K562 (cell line): Measurements from ENCODE around the gene TXNRD2. TPM values are rescaled to one million over a fixed set of nuclear protein-coding genes. Genes with fewer than 3 reads are reported as not detected.

Experiments
- CBX1 ChIP-seq: sonication (generic); IDR thresholded peaks from 2 replicates; pipeline ENCODE4 v1.6.1; 2016; ENCODE audit warnings: antibody characterized with exemption, low read depth, mild to moderate bottlenecking
- DIDO1 ChIP-seq: fragments of 450-650 bp; IDR thresholded peaks from 2 replicates; pipeline ENCODE4 v1.6.1; 2016; ENCODE audit warnings: low read depth, missing biosample characterization, missing genetic modification characterization
- EP300 ChIP-seq: IDR thresholded peaks from 2 replicates; pipeline ENCODE4 v1.6.1; 2012; ENCODE audit warnings: low read length, improper control_type of control experiment
- GATAD2B ChIP-seq: fragments of 450-650 bp; IDR thresholded peaks from 2 replicates; pipeline ENCODE4 v1.6.1; 2017; ENCODE audit warnings: mild to moderate bottlenecking, borderline replicate concordance
- HES1 ChIP-seq: fragments of 450-650 bp; IDR thresholded peaks from 2 replicates; pipeline ENCODE4 v1.6.1; 2016; ENCODE audit warnings: low read depth, mild to moderate bottlenecking, moderate library complexity
- MEF2A ChIP-seq: IDR thresholded peaks from 2 replicates; pipeline ENCODE4 v1.6.1; 2011; ENCODE audit warnings: low read depth, mild to moderate bottlenecking, low read length, moderate library complexity; ENCODE audit not compliant: control insufficient read depth
- SMAD1 ChIP-seq: fragments of 150-350 bp; IDR thresholded peaks from 2 replicates; pipeline ENCODE4 v1.6.1; 2014; ENCODE audit warnings: low read length, low read depth; ENCODE audit not compliant: partially characterized antibody
- TAF15 ChIP-seq: fragments of 200-400 bp; formaldehyde crosslinking; IDR thresholded peaks from 2 replicates; pipeline ENCODE4 v1.6.1; 2017; ENCODE audit warnings: mild to moderate bottlenecking, low read depth, low read length, moderate library complexity
- TCF3 ChIP-seq: sonication (generic); formaldehyde crosslinking; IDR thresholded peaks from 2 replicates; pipeline ENCODE4 v1.4.0; 2020; ENCODE audit warnings: mild to moderate bottlenecking, missing genetic modification reagents
- ZC3H11A ChIP-seq: IDR thresholded peaks from 2 replicates; pipeline ENCODE4 v1.6.1; 2012; ENCODE audit warnings: low read depth, low read length, improper control_type of control experiment
- ZNF586 ChIP-seq: fragments of 450-650 bp; formaldehyde crosslinking; conservative IDR thresholded peaks from 2 replicates; pipeline ENCODE4 v1.4.0; 2020; ENCODE audit warnings: mild to moderate bottlenecking, moderate library complexity
- ZNF639 ChIP-seq, 2 experiments: fragments of 200-800 bp in 1 of 2; sonication (Bioruptor generic) in 1 of 2; sonication (generic) in 1 of 2; formaldehyde crosslinking in 1 of 2; IDR thresholded peaks in 1 of 2; conservative IDR thresholded peaks in 1 of 2; 2 replicates each; pipeline versions ENCODE4 v1.5.0 to v1.6.1; 2016 to 2020; ENCODE audit warnings: missing compliant biosample characterization in 1 of 2, missing genetic modification characterization in 1 of 2, missing genetic modification reagents in 1 of 2
- ZSCAN29 ChIP-seq: fragments of 450-650 bp; IDR thresholded peaks from 2 replicates; pipeline ENCODE4 v1.6.1; 2017
- polyA plus RNA-seq, 8 experiments: library from polyadenylated mRNA; depleted of rRNA in 4 of 8; stranded (reverse) in 5 of 8; unstranded in 3 of 8; fragments of >200 nt; fragmentation: Nextera tagmentation in 2 of 8; fragmentation: Illumina TruSeq in 1 of 8; extraction: Ambion mirVana in 2 of 8; extraction: Trizol in 1 of 8; gene quantifications; 2 replicates each; pipeline versions ENCODE4 v1.2.1 to v1.2.3, GENCODE V29; 2011 to 2014; ENCODE audit warnings: inconsistent platforms in 1 of 8, missing spikeins in 1 of 8
- total RNA-seq, 7 experiments: library from RNA; depleted of rRNA in 6 of 7; stranded (reverse); fragments of >200 nt in 6 of 7; fragmentation: Illumina TruSeq in 2 of 7; extraction: Trizol in 2 of 7; gene quantifications; 2 replicates each; pipeline versions ENCODE4 v1.2.1 to v1.2.3, GENCODE V29; 2011 to 2021; ENCODE audit warnings: low replicate concordance in 1 of 7
- TF ChIP-seq, protein P1 (sequence below): fragments of 200-600 bp; sonication (generic); IDR thresholded peaks from one replicate; pipeline ENCODE4 v1.6.1; 2012; ENCODE audit warnings: mild to moderate bottlenecking, low read depth, low read length, inconsistent platforms

The TXNRD2 gene
- total and polyA plus RNA-seq, 9 of the 15 experiments (the other 6 are each of a cell fraction or from before 2014, with no cell fraction given): 3.3 to 80.2 (median 49.4) TPM

DNA sequence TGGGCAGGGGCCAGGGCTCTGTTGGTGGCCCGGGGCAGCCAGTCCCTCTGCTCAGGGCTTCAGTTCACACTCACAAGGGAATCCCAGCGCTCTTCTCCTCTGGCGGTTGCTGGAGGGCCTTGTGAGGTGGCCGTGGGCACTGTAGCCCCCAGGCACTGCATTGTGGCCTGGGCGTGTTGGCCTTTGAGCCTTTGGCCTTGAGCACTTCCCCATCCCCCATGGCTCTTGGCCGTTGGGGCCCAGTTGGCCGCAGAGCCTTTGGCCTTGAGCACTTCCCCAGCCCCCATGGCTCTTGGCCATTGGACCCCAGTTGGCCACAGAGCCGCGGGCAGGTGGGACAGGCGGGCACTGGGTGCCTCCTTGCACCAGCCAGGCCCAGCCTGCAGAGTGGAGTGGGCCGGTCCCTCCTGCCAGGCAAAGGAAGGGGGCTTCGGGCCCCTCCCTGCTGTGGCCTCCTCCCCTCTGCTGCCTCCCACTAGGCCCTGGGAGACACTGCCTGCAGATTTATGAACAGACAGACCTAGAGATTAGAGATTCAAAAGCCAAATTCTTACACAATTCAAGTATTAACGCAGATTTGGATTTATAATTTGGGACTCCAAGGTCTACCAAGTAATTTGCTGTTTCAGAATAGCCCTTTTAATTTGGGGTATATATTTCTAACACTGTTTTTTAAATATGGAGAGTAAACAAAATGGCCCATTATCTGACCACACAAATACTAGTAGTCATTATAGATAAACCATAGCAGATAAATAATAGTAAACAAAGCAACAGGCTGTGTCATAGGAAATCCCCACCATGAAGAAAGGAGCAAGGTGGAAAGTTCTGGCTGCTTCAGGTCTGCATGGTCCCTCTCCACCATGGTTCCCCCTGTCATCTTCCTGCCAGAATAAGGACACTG lies 18.2 kb upstream of the TXNRD2 start (continued):
- TF ChIP-seq ZSCAN29 (no peak), DIDO1 (tag) (no peak), ZNF639 (CRISPR knock-in tag; conservative IDR thresholded peaks at IDR 0.05 in 1 of 2, IDR thresholded peaks at IDR 0.05 in 1 of 2) (no peak), ZC3H11A (no peak), CBX1 (peak; percentile 47; the same call in 1 of the 2 replicates), MEF2A (no peak), GATAD2B (no peak), HES1 (no peak), TCF3 (no peak), SMAD1 (no peak), TAF15 (0 out of 2 replicates have a peak, but pooled peaks have one; percentile 61), ZNF586 (CRISPR knock-in tag) (no peak), EP300 (no peak)
- TF ChIP-seq, protein P1, sequence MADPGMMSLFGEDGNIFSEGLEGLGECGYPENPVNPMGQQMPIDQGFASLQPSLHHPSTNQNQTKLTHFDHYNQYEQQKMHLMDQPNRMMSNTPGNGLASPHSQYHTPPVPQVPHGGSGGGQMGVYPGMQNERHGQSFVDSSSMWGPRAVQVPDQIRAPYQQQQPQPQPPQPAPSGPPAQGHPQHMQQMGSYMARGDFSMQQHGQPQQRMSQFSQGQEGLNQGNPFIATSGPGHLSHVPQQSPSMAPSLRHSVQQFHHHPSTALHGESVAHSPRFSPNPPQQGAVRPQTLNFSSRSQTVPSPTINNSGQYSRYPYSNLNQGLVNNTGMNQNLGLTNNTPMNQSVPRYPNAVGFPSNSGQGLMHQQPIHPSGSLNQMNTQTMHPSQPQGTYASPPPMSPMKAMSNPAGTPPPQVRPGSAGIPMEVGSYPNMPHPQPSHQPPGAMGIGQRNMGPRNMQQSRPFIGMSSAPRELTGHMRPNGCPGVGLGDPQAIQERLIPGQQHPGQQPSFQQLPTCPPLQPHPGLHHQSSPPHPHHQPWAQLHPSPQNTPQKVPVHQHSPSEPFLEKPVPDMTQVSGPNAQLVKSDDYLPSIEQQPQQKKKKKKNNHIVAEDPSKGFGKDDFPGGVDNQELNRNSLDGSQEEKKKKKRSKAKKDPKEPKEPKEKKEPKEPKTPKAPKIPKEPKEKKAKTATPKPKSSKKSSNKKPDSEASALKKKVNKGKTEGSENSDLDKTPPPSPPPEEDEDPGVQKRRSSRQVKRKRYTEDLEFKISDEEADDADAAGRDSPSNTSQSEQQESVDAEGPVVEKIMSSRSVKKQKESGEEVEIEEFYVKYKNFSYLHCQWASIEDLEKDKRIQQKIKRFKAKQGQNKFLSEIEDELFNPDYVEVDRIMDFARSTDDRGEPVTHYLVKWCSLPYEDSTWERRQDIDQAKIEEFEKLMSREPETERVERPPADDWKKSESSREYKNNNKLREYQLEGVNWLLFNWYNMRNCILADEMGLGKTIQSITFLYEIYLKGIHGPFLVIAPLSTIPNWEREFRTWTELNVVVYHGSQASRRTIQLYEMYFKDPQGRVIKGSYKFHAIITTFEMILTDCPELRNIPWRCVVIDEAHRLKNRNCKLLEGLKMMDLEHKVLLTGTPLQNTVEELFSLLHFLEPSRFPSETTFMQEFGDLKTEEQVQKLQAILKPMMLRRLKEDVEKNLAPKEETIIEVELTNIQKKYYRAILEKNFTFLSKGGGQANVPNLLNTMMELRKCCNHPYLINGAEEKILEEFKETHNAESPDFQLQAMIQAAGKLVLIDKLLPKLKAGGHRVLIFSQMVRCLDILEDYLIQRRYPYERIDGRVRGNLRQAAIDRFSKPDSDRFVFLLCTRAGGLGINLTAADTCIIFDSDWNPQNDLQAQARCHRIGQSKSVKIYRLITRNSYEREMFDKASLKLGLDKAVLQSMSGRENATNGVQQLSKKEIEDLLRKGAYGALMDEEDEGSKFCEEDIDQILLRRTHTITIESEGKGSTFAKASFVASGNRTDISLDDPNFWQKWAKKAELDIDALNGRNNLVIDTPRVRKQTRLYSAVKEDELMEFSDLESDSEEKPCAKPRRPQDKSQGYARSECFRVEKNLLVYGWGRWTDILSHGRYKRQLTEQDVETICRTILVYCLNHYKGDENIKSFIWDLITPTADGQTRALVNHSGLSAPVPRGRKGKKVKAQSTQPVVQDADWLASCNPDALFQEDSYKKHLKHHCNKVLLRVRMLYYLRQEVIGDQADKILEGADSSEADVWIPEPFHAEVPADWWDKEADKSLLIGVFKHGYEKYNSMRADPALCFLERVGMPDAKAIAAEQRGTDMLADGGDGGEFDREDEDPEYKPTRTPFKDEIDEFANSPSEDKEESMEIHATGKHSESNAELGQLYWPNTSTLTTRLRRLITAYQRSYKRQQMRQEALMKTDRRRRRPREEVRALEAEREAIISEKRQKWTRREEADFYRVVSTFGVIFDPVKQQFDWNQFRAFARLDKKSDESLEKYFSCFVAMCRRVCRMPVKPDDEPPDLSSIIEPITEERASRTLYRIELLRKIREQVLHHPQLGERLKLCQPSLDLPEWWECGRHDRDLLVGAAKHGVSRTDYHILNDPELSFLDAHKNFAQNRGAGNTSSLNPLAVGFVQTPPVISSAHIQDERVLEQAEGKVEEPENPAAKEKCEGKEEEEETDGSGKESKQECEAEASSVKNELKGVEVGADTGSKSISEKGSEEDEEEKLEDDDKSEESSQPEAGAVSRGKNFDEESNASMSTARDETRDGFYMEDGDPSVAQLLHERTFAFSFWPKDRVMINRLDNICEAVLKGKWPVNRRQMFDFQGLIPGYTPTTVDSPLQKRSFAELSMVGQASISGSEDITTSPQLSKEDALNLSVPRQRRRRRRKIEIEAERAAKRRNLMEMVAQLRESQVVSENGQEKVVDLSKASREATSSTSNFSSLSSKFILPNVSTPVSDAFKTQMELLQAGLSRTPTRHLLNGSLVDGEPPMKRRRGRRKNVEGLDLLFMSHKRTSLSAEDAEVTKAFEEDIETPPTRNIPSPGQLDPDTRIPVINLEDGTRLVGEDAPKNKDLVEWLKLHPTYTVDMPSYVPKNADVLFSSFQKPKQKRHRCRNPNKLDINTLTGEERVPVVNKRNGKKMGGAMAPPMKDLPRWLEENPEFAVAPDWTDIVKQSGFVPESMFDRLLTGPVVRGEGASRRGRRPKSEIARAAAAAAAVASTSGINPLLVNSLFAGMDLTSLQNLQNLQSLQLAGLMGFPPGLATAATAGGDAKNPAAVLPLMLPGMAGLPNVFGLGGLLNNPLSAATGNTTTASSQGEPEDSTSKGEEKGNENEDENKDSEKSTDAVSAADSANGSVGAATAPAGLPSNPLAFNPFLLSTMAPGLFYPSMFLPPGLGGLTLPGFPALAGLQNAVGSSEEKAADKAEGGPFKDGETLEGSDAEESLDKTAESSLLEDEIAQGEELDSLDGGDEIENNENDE: no peak
